Lower lobe of right lung (tissue), 2 donors: Measurements from ENCODE around the gene FNDC4. TPM values are rescaled to one million over a fixed set of nuclear protein-coding genes. Genes with fewer than 3 reads are reported as not detected.
"Not testable (repeated sequence)": the region's sequence is repeated elsewhere in the genome, so short reads cannot be mapped to it uniquely, and the experiment has no call there.

Source experiments
- ATAC-seq, 2 donors: fragments of 200-7000 bp; cut with Tn5 transposase; one replicate each; pipeline ENCODE4 v1.9.1; 2020 to 2022; ENCODE audit warnings: mild to moderate bottlenecking in 2 of 2, moderate library complexity in 2 of 2
- DNase-seq: peaks from one replicate; pipeline ENCODE4 v3.0.0-alpha.2; 2020
- H3K27ac ChIP-seq: fragments of 200-600 bp; one replicate; pipeline ENCODE4 v1.8.0; 2022
- H3K27me3 ChIP-seq: fragments of 200-600 bp; one replicate; pipeline ENCODE4 v1.8.0; 2022; ENCODE audit warnings: low read depth
- H3K36me3 ChIP-seq: fragments of 200-600 bp; one replicate; pipeline ENCODE4 v1.8.0; 2022; ENCODE audit warnings: mild to moderate bottlenecking
- H3K4me1 ChIP-seq: fragments of 200-600 bp; one replicate; pipeline ENCODE4 v1.8.0; 2022
- H3K4me3 ChIP-seq: fragments of 200-600 bp; one replicate; pipeline ENCODE4 v1.8.0; 2022; ENCODE audit warnings: mild to moderate bottlenecking
- H3K9me3 ChIP-seq: fragments of 200-600 bp; one replicate; pipeline ENCODE4 v1.8.0; 2022
- CTCF ChIP-seq: fragments of 200-600 bp; IDR thresholded peaks from one replicate; pipeline ENCODE4 v1.8.0; 2022; ENCODE audit warnings: antibody characterized with exemption, mild to moderate bottlenecking
- intact Hi-C: fragments of 100-400 bp; cut with DNase I; formaldehyde crosslinking; loops from one replicate; pipeline ENCODE4 v1.11.0; 2022
- long read RNA-seq: library from polyadenylated mRNA; unstranded; transcript quantifications from one replicate; pipeline ENCODE4 v2.0.0, GENCODE V29; 2021
- total RNA-seq: library from RNA; stranded (reverse); fragmentation: NEBNext Ultra II Directional; extraction: Animal tissue kit (Norgen Biotek cat#: 25700); gene quantifications from one replicate; pipeline ENCODE4 v1.2.1, GENCODE V29; 2021
- donor health status: DM: no; HTN: yes; CAD: no; lungs with severe emphysema.

The FNDC4 gene
- 1.6 TPM for total RNA-seq
- long read RNA-seq, transcript FNDC4-201 (7 exons, 1,657 nt) = major isoform, 9 of 9 reads
- long read RNA-seq, partial matches to known transcripts = 0 of 9 reads
- long read RNA-seq, other reads (novel, unspliced or antisense) = 0 of 9 reads

DNA sequence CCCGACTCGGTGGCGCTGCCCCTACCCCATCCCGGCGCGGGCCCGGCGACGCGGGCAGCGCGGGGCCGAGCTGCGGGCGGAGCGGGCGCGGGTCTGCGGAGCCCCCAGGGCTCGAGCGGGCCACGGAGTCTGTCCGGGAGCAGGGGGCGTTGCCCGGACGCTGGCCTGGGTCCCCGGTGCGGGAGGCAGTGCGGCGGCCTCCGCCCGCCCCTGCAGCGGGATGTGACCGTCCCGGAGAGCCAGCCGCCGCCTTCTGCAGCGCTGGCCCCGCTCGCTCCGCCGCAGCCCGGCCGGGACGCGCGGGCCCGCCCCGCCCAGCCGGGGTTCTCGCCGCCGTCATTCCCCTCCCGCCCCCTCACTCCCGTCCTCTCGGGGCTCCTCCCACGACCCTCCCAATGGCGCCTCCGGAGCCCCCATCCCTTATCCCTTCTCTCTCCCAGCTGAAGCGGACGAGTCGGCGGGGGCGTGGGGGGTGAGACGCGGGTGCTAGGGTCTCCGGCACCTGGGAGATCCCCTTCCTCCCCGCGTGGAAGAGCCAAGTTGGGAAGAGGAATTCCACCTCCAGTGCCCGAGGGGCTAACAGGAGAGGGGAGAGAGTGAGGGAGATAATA is at the start of gene FNDC4:
FNDC4 (minus strand) TSS at position 257 of the 611 bp plus-strand sequence. CDS start 521 bp downstream, outside the sequence.
- H3K27me3 ChIP-seq = peaks cover 29% of the 10 kb centered on the region
- TF ChIP-seq CTCF = no peak
- intact Hi-C loops = no loop called here
- peaks cover 23% of the 10 kb centered on the region for H3K4me1 ChIP-seq
- no peaks in the 10 kb centered on the region for H3K9me3 ChIP-seq
- ATAC-seq = peak; percentile 57 to 76
- no peaks in the 10 kb centered on the region for H3K36me3 ChIP-seq
- peak; percentile 51 for DNase-seq
- peak within 1 kb of the TSS; percentile 56 for H3K4me3 ChIP-seq
- H3K27ac ChIP-seq = peak within 1 kb of the TSS; percentile 18

DNA sequence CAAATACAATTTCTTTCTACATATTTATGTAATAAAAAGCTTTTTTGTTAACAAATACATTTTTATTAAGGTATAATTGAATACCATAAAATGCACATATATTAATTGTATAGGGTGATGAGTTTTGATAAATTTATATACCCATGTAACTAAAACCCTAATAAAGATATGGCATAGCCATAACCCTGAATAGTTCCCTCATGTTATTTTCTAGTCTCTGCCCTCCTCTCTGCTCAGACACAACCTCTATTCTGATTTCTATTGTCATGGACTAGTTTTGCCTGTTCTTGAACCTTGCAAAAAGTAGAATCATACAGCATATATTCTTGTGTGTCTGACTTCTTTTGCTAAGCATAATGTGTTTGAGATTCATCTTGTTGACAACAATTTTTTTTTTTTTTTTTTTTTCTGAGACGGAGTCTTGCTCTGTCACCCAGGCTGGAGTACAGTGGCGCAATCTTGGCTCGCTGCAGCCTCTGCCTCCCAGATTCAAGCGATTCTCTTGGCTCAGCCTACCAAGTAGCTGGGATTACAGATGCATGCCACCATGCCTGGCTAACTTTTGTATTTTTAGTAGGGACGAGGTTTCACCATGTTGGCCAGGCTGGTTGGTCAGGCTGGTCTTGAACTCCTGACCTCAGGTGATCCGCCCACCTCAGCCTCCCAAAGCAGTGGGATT is 49.3 kb upstream of the FNDC4 start:
- no peak for ATAC-seq
- Histone ChIP-seq H3K9me3 (peaks cover 3% of the 10 kb centered on the region), H3K4me1 (no peaks in the 10 kb centered on the region), H3K36me3 (no peaks in the 10 kb centered on the region), H3K27ac (no peak overlapping the region), H3K4me3 (no peak overlapping the region), H3K27me3 (no peaks in the 10 kb centered on the region)
- TF ChIP-seq CTCF = no peak
- intact Hi-C loops = no loop called here
- no peak for DNase-seq

GRCh38 chr2:27539649-27540048 is 44.6 kb upstream of the FNDC4 start:
- H3K4me3 ChIP-seq, ATAC-seq, H3K4me1 ChIP-seq, DNase-seq, H3K36me3 ChIP-seq, H3K27me3 ChIP-seq, H3K9me3 ChIP-seq, H3K27ac ChIP-seq, intact Hi-C loops: not testable (repeated sequence)

DNA sequence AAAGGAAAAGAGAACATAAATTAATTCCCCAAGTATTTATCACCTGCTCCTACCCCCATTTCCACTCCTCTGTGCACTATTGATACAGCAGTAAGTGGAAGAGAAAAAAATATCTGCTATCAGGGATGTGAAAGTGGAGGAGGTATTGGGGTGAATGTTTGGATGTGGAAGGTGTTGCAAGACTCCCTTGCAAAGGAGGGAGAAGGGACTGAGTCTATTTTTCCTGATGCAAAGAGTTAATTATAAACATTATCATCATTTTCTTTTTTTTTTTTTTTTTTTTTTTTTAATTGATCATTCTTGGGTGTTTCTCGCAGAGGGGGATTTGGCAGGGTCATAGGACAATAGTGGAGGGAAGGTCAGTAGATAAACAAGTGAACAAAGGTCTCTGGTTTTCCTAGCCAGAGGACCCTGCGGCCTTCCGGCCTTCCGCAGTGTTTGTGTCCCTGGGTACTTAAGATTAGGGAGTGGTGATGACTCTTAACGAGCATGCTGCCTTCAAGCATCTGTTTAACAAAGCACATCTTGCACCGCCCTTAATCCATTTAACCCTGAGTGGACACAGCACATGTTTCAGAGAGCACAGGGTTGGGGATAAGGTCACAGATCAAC is 43.9 kb upstream of the FNDC4 start:
- H3K27me3 ChIP-seq, H3K4me3 ChIP-seq, H3K4me1 ChIP-seq, H3K36me3 ChIP-seq, intact Hi-C loops, DNase-seq, H3K9me3 ChIP-seq, ATAC-seq, H3K27ac ChIP-seq: not testable (repeated sequence)

DNA sequence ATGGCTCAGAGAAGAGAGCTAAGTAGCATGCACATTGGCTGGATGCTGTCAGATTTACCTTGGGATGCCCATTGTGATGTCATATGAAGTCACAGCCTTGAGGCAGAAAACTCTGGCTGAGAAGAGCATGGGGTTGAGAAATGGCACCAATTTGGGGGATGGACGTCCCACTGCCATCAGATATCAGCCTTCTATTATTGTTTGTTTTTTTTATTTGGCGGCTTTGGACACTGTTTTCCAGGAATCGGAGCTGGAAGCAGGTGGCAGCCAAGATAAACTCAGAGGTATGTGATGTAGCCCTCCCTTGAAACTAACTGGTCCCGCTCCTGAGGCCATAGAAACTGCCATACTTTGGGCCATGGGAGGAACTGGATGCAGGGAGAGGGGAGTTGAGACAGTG is 42.3 kb upstream of the FNDC4 start:
- no peaks in the 10 kb centered on the region for H3K9me3 ChIP-seq
- no peak overlapping the region for H3K4me3 ChIP-seq
- ATAC-seq (no peak), DNase-seq (no peak)
- H3K27ac ChIP-seq = no peak overlapping the region
- no peak for TF ChIP-seq CTCF
- H3K27me3 ChIP-seq = no peaks in the 10 kb centered on the region
- intact Hi-C loops = no loop called here
- H3K4me1 ChIP-seq = no peaks in the 10 kb centered on the region
- no peaks in the 10 kb centered on the region for H3K36me3 ChIP-seq

DNA sequence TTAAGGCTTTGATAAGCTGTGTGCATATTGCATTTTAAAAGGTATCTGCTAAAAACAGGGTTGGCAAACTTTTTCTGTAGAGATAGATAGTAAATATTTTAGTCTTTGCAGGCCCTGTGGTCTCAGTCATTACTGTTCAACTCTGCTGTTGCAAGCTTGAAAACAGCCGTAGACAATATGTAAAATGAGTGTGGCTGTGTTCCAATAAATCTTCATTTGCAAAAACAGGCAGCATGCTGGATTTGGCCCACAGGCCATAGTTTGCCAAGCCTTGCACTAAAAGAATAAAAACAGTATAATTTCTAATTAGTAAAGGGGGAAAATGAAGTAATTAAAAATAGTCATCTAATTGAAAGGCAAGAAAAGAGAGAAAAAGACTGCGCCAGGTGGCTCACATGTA is 37.0 kb upstream of the FNDC4 start:
- Histone ChIP-seq H3K27me3 (no peaks in the 10 kb centered on the region), H3K27ac (no peak overlapping the region), H3K36me3 (no peaks in the 10 kb centered on the region), H3K4me1 (no peaks in the 10 kb centered on the region), H3K9me3 (no peaks in the 10 kb centered on the region), H3K4me3 (no peak overlapping the region)
- ATAC-seq = no peak
- intact Hi-C loops = no loop called here
- no peak for DNase-seq
- TF ChIP-seq CTCF = no peak
